Suppressor macrophage treated with lipopolysaccharide for 1 hour (primary cell): ENCODE data around the gene C1QTNF8.
"Not testable (repeated sequence)": the region's sequence is repeated elsewhere in the genome, so short reads cannot be mapped to it uniquely, and the experiment has no call there.

Source experiments
- DNase-seq, 3 donors: peaks; one replicate each; pipeline ENCODE4 v3.0.0-alpha.2; 2020 to 2022

Gene C1QTNF8

DNA sequence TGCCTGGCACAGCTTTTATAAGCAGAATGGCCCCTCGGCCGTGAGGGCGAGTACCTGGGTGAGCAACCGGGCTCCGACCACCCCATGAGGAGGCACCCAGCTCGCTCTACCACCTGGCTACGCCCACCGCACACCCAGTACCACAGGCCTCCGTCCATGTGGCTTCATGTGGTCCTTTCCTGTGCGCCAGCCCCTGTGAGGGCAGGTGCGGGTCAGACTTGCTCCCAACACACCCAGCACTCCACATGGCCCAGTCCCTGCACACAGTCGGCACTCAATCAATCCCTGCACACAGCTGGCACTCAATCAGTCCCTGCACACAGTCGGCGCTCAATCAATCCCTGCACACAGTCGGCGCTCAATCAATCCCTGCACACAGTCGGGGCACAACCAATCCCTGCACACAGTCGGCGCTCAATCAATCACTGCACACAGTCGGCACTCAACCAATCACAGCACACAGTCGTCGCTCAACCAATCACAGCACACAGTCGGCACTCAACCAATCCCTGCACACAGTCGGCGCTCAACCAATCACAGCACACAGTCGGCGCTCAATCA lies 4.0 kb downstream of the C1QTNF8 start:
- no peak for DNase-seq

DNA sequence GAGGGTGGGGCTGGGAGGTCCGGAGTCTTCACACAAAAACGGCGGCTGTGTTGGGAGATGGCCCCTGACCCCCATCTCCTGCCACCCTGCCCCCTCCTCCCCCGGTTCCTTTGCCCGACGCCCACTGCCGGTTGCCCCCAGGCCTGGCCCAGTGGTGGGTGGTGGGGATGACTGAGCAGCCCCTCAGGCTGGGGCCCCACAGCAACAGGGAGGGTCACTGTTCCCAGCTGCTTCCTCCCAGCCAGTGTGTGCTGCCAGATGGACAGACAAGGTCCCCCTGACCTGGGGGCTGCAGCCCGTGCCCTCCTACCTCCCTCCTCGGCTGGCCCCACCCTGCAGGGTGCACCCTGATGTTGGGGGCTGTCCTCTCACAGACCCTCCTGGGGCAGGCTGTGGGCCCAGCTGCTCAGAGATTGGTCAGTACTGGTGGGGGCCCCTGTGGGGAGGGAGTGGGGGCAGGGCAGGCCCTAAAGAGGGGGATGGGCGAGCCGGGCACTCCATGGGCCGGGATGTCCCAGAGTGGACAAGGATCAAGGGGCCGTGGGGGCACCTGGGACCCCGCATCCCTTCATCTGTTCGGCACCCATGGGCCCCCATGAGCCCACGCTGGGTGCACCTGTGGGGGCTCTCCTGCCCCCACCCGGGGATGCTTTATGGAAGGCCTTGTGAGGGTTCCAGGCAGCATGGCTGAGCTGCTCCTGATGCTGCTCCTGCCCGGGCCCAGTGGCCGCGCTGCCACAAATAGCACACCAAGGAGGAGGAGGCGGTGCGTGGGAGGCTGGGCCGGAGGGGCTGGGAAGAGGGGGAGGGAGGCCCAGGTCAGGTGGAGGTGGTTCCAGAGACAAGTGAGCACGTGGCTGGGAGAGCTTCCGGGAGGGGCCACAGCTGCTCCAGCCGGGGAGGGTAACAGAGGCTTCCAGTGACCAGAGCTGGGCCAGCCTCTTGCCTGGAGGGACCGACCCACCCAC lies 5.1 kb downstream of the C1QTNF8 start:
- no peak for DNase-seq

DNA sequence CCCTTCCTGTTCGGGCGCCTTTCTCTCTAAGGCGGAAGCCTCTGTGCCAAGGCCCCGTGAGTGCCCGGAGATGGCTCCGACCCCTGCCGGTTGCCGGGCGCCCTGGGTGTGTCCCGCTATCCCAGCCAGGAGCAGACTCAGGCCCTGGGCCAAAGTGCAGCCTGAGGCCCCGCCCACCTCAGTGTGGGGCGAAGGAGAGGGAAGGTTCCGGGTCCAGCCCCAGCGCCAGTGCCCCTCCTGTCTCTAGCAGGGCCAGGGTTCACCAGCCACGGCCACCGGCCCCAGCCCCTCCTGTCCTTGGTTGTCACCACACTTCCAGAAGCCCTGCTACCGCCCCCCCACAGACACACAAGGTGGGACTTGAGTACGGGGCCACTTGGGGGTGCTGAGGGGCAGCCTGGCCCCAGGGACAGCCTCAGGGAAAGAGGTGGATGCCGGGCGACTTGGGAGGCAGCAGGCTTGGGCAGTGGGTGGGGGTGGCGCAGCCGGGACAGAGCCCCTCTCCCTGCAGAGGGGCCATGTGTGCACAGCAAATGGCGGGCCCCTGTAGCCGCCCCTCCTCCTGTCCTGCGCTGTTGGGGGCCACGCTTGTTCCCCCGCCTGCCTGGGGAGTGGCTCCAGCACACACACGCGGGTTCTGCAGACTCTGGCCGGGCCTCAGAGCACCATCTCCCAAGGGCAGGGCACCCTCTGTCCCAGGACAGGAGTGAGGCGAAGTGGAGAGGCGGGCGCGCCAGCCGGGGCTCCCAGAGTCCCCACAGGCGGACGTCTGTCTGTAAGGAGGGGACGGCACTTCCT lies 6.0 kb downstream of the C1QTNF8 start:
- no peak for DNase-seq

DNA sequence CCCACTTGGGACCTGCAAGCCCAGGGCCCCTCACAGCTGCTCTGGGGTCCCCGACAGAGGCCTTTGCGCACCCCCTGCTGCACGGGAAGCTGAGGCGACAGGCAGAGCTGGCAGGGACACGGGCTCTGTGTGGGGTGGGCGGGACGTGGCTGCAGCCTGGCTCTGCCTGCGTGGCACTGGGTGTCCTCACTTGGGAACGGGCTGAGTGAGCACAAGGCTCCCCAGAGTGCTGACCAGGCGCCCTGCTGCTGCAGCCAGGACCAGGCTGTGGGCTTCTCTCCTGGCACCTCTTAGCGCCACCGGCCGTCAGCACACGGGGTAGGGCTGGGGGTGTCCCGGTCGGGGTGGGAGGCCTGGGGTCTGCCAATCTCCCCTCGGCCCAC lies 6.6 kb downstream of the C1QTNF8 start:
- DNase-seq, result no peak

DNA sequence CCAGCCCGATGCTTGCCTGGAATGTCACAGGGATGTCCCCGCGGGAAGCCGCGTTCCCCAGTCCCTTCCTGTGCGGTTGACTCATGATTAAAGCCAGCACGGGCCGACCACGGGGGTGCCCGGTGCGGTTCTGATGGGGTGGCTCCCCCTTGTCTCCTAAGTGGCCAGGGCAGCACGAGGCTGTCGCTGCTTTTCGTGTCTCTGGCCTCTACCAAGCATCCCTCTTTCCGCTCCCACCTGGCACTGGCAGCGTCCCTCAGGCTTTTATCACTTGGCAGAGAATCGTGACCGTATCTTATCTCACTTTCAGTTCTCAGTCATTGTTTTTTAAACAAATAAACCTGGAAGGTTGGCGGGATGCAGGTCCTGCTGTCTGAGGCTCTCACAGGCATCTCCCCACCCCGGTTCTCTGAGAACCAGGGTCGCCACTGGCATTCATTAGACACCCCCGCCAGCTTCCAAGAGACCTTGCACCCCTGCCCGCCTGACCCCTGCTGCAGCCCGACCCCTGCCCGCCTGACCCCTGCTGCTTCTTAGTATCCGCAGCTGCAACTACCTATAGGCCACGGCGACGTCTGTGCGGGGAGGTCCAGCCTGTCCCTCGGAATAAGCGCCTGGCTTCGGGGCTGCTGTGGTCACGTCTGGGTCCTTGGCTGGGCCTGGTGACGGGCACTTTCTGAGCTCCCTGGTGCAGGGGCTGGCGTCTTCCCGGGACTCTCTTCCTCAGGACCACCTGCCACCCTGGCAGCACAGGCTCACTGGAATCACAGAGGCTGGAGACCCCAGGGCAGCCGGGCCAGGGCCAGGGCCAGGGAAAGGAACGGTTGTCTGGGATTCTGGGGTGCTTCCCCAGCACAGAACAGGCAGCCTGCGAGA lies 7.5 kb downstream of the C1QTNF8 start:
- no peak for DNase-seq

DNA sequence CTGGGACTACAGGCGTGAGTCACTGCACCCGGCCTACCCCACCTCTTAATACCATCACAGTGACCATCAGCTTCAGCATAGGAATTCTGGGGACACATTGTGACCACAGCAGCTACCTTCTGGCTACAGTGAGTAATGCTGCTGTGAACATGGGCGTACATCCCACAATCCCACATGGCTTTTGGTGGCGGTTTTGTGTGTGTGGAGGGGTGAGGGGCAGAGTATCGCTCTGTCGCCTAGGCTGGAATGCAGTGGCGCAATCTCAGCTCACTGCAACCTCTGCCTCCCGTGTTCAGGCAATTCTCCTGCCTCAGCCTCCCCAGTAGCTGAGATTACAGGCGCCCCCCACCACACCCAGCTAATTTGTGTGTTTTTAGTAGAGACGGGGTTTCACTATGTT lies 9.6 kb downstream of the C1QTNF8 start:
- not testable (repeated sequence) for DNase-seq

DNA sequence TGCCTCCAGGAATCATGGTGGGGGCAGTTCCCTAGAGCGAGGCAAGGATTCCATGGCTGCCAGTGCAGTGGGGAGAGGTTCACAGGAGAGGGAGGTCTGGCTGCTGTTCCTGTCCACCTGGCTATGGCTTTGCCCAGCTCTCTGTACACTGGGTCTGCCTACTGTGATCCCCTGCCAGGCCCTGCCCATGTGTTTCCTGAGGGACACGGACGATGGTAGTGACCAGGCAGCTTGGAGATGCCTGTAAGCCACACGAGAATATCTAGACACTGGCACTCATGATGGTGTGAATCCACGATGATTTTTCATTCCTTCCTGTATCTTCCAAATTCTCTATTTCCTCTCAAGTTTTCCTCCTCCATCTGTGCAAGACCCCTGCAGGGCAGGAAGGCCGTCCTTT lies 11.1 kb downstream of the C1QTNF8 start:
- DNase-seq, result no peak

DNA sequence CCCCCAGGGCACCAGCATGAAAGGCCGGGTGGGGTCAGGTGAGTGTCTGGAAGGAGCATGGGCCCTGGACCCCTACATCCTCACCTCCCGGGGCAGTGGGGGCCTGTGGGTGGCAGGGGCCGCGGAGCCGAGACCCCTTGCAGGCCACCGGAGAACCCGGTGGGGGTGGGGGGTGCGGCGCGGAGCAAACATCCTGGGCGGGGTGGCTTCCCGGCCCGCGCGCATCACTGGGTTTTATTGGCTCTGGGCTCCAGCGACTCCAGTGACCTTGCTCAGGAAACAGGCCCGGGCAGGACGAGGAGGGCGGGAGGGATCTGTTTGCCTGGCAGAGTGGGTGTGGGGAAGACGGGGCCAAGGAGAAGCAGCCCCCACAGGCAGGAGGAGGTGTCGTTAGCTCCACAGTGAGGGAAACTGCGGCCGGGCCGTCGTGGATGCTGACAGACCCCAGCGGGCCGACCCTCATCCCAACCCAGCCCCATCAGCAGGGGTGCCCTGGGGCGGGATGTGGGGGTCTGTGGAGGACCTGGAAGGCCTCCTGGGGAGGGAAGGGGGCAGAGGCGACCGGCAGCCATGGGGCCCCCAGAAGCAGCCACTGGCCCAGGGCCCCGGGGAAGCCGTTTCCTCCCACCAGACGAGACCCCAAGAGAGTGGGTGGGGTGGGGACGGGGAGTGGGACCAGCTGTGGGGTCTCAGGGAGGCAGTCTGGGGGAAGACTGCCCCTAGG lies 12.9 kb downstream of the C1QTNF8 start:
- DNase-seq, result no peak

DNA sequence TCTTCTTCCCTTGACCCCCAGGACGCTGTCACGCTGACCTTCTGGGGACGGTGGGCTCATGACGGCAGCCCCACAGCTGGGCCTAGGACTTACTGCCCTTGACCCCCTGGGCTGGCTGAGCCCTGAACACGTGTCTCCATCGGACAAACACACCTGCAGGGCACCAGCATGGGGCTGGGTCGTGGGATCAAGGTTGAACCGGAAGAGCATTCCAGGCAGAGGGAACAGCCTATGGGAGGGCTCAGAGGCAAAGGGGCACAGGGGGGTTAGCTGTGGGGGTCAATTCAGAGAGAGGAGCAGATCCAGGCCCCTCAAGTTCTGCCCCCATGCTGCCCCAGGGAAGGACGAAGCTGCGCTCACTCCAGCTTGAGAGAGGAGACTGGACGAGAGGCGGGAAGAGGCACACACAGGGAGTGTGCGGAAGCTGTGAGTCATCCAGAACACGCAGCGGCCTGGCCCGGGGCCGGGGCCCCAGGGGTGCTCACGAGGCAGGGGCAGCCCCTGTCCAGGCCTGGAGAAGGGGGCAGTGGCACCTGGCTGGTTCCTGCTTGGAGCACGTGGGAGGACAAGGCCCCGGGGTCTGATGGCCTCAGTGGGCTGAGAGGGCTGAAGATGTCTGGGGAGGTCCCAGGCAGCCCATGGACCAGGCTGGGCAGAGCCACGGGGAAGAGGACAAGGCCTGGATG lies 13.6 kb downstream of the C1QTNF8 start:
- no peak for DNase-seq

DNA sequence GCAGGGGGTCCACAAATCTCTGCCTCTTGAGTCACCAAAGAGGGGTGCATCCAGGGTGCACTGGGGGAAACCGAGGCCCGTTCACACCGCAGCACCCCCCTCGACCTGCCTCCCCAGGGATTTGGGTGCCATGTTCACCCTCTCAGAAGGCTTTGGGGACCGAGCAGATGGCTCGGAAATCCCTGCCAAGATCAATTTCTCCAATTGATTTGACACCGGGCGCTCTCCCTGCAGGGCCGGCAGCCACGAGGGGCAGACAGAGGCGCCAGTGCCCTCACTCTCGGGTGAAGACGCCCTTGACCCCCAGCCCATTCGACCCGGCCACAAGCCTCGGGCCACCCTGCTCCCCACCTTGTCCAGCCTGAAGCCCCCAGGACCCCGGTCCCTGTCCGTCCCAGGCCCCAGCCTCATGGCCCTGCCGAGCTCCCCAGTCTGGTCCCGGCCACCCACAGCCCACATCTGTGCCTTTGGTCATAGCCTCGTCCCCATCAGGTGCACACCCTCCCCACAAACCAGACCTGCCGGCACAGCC lies 14.2 kb downstream of the C1QTNF8 start:
- DNase-seq, result no peak

DNA sequence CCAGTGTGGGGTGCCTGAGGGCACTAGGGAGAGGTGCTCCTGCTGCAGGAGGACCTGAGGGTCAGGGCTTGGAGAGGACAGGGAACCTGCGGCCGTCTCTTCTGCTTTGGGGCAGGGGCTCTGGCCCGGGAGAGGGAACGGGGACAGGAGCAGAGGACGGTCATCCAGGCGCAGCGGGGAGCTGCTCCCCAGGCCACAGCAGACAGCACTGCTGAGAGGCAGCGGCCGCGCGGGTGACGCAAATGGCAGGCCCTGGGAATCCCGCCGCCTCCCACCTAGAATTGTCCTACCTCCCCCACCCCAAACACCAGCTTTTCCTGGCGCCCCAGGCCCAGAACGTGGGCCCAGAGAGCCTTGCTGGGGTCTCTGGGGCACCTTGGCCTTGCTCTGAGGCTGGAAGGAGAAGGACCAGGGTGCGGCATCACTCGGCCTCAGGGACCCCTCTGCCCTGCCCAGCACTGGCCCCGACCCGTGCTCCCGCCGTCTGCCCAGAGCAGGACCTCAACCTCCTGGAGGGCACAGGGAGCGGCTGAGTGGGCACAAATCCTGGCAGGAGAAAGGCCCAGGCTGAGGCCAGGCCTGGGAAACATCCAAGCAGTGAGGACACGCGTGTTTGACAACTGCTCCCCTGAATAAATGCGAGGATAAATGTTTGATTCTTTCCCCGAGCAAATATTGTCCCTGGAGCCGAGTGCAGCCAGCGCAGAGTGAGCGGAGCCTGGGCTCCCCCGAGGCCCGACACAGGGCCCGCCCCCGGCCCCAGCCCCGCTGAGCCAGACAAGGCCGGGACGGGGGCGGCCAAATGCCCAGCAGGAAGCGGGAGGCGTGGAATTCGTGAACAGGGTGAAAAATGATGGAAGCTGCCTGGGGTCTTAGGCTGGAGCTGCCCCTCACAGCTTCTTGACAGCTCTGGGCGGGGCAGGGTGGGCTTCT lies 15.0 kb downstream of the C1QTNF8 start:
- no peak for DNase-seq

DNA sequence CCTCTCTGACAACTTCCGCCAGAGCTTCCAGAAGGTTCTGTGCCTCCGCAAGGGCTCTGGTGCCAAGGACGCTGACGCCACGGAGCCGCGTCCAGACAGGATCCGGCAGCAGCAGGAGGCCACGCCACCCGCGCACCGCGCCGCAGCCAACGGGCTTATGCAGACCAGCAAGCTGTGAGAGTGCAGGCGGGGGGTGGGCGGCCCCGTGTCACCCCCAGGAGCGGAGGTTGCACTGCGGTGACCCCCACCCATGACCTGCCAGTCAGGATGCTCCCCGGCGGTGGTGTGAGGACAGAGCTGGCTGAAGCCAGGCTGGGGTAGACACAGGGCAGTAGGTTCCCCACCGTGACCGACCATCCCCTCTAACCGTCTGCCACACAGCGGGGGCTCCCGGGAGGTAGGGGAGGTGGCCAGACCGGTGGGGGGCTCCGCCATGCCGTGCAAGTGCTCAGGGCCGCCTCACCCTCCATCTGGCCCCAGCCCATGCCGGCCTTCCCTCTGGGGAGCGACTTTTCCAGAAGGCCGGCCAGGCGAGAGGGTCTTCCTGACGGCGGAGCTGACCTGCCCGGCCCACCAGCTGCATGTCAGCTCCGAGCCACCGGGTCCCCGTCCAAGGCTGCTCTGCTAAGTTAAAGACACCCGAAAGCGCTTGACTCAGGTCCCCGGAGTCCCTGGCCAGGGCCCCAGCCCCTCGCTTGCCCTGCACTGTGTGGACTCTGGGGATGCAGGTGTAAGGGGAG lies 16.1 kb downstream of the C1QTNF8 start:
- DNase-seq, result no peak

DNA sequence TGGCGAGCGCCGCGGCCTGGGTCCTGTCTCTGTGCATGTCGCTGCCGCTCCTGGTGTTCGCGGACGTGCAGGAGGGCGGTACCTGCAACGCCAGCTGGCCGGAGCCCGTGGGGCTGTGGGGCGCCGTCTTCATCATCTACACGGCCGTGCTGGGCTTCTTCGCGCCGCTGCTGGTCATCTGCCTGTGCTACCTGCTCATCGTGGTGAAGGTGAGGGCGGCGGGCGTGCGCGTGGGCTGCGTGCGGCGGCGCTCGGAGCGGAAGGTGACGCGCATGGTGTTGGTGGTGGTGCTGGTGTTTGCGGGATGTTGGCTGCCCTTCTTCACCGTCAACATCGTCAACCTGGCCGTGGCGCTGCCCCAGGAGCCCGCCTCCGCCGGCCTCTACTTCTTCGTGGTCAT lies 16.7 kb downstream of the C1QTNF8 start:
- no peak for DNase-seq

DNA sequence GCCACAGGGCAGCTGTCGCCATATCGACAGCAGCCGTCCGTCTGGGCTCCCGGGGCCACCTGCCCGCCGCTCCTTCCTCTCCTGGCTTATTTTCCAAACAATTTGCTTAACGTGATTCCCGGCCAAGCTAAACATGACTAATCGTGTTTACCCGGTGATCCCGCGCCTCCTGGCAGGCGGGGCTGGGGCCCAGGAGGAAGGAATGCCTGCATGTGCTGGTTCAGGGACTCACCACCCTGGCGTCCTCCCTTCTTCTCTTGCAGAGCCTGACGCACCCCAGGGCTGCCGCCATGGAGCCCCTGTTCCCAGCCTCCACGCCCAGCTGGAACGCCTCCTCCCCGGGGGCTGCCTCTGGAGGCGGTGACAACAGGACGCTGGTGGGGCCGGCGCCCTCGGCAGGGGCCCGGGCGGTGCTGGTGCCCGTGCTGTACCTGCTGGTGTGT lies 17.4 kb downstream of the C1QTNF8 start:
- DNase-seq, result no peak

DNA sequence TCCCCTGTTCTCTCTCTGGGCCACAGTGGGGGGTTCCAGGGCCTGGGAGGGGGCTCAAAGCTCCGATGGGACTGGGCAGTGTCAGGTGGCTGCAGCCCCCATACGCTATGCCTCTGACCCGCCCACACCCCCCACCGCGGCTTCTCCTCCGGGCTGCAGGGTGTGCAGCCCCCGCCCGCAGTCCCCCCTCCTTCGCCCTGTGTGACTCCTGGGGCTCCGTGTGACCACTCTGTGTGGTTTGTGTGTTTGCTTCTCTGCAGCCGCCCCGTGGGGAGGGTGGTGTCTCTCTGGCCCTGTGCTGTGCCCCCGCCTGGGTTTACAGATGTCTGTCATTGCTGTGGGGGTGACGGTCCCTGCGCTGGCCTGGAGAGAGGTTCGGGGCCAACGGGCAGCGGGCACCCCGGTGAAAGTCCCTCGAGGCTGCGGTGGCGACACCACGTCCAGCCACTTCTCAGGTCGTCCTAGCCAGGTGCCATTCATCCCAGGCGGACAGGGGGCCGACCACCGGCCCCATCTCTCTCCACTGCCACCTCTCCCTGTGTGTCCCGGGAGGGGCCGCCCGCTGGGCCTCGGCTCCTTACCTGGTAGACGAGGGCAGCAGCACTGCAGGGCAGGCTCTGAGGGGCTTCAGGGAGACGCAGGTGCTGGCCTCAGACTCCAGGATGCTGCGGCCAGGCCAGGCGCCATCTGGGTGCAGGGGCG lies 18.0 kb downstream of the C1QTNF8 start:
- DNase-seq, result no peak

DNA sequence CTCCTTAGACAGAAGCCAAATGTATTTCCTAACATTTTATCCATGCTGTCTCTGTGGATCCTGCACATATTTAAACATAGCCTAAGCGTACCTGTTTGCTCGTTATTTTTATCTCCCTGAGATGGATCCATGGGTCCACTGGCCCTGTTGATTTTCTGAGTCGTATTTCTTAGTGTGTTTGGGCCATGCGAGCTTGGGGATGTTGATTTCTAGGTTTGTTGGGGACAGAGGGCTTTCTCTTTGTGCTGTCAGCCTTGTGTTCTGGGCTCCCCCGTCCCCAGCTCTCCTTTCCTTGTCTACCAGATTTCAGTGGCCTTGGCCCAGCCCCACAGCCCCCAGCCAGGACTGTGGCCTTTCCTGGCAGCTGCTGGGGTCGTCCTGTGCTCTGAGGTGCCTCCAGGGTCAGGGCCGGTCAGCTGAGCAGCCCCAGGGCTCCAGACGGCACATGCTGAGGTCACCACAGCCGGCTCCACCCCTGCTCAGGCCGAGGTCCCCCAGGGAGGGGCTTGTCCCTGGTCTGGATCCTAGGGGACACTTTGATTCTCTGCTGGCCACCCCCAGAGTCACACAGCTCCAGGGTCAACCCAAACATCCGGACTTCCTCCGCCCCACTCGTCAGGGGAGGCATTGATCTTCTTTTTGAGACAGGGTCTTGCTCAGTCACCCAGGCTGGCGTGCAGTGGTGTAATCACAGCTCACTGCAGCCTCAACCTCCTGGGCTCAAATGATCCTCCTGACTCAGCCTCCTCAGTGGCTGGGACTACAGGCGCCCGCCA lies 19.1 kb downstream of the C1QTNF8 start:
- DNase-seq, result no peak

DNA sequence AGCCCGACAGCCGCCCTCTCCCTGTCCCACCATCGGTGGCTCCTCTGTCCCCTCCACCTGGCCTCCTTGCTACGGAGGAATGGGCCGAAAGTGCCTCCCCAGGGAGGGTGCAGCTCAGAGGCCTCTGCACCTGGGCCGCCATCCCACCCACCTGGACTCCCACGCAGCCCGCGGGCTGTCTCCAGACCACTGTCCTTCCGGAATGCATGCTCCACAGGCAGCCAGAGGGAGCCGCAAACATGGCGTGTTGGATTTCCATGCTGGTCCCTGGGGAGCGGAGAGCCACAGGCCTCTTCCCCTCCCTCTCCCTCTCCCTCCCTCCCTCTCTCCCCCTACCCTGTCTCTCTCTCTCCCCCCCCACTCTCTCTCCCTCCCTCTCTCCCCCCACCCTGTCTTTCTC lies 20.5 kb downstream of the C1QTNF8 start:
- no peak for DNase-seq

DNA sequence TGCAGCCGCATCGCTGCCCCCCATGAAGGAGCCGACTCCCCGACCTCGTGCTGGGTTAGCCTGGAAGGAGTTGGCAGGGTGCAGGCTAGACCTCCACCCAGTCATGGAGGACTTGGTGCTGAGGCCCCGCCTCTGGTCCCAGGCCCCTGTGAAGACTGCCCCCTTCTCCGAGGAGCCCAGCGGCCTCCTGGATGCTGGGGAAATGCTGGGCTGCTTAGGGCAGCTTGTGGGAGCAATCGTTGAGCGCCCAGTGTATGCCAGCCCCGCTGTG lies 21.7 kb downstream of the C1QTNF8 start:
- DNase-seq, result no peak
